Measurements from ENCODE around the gene RPS10.

DNA sequence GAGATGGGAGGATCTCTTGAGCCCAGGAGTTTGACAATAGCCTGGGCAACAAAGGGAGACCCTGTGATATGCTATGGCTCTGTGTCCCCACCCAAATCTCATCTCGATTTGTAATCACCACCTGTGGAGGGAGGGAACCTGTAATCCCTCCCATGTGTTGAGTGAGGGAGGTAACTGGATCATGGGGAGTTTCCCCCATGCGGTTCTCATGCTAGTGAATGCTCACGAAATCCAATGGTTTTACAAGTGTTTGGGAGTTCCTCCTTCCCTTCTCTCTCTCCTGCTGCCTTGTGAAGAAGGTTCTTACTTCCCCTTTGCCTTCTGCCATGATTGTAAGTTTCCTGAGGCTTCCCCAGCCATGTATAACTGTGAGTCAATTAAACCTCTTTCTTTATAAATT, 36.8 kb downstream of the RPS10 start:
- TF ChIP-seq, protein P1, sequence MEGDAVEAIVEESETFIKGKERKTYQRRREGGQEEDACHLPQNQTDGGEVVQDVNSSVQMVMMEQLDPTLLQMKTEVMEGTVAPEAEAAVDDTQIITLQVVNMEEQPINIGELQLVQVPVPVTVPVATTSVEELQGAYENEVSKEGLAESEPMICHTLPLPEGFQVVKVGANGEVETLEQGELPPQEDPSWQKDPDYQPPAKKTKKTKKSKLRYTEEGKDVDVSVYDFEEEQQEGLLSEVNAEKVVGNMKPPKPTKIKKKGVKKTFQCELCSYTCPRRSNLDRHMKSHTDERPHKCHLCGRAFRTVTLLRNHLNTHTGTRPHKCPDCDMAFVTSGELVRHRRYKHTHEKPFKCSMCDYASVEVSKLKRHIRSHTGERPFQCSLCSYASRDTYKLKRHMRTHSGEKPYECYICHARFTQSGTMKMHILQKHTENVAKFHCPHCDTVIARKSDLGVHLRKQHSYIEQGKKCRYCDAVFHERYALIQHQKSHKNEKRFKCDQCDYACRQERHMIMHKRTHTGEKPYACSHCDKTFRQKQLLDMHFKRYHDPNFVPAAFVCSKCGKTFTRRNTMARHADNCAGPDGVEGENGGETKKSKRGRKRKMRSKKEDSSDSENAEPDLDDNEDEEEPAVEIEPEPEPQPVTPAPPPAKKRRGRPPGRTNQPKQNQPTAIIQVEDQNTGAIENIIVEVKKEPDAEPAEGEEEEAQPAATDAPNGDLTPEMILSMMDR (conservative IDR thresholded peaks at IDR 0.05; ENCODE audit: low read depth, low read length): no peak
- no peak for TF ChIP-seq EZH2 (IDR thresholded peaks at IDR 0.05; ENCODE audit: borderline replicate concordance, low read depth, low read length, poor library complexity, severe bottlenecking)

Measured in A673 (cell line).